C4-2B (cell line): ENCODE results near the gene LIPK.

Experiments used
- CTCF ChIP-seq: fragments of 450-650 bp; conservative IDR thresholded peaks from 2 replicates; pipeline ENCODE4 v1.5.1; 2017; ENCODE audit warnings: mild to moderate bottlenecking
- ZFX ChIP-seq: fragments of 450-650 bp; IDR thresholded peaks from 2 replicates; pipeline ENCODE4 v1.6.1; 2017

GRCh38 chr10:88754287-88754686 is 48.2 kb downstream of the LIPK start:
- TF ChIP-seq ZFX (no peak), CTCF (no peak)
